ENCODE measurements around the gene SEMA7A.
"Not testable (repeated sequence)": the region's sequence is repeated elsewhere in the genome, so short reads cannot be mapped to it uniquely, and the experiment has no call there.

SEMA7A gene

DNA sequence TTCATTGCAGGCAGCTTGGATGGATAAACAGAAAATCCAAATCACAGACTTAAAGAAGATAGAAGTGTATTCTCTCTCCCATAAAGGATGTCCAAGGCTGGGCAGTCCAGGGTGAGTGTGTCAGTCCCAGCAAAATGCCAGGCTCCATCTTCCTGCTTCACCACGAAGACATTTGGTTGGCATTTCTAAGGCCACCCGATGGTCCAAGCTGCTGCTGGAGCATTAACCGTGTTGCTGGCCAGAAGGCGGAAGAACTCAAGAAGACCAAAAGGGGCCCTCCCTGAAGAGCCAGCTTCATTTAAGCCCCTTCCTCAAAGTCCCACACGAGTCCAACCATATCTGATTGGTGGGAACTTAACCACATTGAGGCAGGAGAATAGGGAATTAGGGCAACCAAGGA, 63.3 kb downstream of the SEMA7A start:
- DNase-seq = no peak

DNA sequence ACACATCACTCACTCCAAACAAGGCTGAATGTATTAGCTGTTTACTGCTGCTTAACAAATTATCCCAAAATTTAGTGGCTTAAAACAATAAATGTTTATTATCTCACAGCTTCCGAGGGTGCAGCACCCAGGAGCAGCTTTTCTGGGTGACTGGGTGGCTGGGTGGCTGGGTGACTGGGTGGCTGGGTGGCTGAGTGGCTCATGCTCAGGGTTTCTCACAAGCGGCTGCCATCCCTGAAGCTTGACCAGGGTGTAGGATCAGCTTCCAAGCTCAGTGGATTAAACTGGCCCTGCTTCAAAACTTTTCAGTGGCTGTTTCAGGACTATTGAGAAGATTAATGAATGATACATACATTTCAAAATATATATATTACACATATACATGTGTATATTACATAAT, 64.0 kb downstream of the SEMA7A start:
- no peak for DNase-seq

DNA sequence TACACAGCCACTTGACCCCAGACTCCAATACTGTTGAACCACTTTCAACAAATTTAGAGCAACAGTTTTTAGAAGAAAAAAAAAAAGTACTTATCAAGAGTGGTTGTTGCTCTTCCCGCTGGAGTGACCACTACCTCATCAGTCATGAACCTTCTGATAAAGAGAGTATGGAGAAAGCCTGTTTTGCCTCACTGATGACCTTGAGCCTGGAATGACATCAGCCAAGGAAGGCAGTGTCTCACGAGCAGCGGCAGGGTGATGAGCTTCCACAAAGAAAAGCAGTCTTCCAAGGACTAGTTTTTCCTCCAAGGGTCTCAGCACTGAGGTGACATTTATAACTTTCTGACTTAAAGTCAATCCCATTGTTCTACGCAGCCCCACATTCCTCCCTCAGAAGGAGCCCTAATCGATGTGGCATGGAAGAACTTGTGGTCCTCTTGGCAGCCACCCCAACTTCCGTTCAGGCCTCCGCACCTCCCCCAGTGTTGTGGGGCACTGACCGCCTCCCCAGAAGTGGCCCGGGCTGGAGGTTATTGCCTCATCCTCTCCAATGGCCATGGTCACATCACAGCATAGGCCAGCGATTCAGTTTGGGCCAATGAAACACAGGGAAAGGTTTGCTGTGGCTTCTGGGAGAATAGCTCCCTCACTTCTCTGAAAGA, 64.5 kb downstream of the SEMA7A start:
- DNase-seq = no peak

DNA sequence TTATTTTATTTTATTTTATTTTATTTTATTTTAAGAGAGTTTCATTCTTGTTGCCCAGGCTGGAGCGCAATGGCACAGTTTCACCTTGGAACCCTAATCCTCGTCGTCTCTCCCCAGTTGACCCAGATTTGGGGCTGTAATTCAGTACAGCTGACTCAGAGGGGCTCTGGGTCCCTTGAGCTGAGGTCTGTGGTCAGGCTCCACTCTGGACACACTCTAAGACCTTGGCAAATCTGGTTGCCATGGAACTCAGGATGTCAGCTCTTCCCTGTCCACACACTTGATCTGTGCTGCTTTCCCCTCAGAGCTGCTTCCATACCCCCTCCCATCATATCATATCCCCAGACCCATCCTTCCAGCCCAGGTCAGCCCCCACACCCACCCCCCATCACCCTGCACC, 65.6 kb downstream of the SEMA7A start:
- DNase-seq = no peak

DNA sequence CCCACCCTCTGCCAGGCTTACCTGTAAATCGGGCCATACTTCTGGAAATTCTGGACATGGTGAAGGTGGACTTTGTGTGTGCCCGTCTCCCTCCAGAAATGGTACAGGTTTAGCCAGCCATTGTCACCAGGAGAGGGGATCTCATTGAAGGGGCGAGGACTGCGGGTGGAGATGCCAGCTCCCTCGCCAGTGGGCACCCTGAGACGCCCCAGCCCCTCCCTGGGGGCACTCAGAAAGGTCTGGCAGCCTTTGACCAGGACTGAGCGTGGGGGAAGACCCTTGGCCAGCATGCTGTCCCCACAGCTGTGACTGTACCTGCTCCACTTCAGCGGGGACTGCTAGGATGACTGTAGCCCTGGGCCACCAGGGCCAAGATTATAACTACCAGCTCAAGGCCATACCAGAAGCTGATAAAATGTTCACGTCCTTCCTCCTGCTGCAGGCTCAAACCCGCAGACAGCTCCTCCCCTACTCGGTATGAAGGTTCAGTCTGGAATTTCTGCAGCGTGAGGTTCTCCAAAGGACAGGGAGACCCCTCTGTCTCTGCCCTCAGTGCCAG, 66.4 kb downstream of the SEMA7A start, which contains the start of gene CYP11A1:
TSS of gene CYP11A1 (minus strand) at position 351 of the 559 bp plus-strand sequence. CDS start at position 290, 61 bp downstream.
- no peak for DNase-seq

DNA sequence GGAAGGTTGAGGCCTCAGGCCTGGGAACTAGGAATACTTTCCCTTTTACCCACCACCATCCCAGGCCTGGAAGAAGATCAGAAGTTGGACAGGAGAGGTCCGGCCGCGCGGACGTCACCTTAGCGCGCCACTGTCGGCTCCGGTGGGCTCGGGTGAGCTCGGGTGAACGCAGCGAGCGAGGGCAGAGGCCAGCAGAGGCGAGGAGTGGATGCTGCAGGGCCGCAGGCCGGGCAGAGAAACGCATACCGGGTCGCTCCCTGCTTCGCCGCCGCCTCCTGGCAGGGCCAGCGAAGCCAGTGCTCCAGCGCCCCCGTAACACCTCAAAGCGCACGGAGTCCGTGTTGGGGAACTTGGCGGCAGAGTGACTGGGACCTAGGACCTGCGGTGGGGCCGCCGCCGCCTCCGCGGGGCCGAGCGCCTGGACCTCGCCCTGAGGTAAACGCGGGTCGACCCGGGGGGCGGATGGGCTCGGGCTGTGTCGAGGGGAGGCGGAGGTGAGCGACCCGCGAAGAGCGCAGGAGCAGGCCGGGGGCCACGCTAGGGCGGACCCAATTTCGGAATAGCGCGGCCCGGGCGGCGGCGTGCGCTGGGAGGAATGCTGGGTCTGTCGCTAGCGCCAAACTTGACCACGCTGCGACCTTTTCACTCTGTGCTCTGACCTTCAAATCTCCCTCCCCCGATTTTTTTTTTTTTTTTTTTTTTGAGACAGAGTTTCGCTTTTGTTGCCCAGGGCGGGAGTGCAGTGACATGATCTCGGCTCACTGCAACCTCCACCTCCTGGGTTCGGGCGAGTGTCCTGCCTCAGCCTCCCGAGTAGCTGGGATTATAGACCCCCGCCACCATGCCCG, 67.9 kb downstream of the SEMA7A start:
- DNase-seq = no peak

DNA sequence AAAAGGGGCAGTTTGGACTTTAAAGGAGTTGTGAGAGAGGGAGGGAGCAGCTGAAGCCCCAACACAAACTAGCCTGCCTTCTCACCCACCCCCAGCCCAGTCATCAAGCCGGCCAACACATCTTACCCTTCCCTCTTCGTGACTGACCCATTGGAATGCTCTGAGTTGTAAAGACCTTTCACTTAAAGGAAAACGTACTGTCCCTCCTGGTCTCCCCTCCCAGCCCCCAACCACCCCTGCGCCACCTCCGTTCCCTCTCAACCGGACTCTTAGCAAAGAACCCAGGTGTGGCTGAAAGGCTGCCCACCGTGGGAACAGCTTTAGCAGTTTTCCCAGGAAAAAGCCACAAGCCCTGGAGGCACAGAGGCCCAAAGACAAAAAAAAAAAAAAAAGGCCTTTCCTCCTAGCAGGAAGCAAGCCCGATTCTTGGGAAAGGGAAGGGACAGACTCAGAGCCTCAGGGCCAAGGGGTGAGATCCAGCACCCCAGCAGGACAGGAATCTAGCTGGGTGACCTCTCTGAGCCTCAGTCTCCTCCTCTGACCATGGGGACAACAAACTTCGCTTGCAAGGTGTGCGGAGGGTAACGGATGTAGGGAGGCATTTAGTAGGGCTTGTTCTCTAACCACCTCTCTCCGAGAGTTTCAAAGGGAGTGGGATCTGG, 68.7 kb downstream of the SEMA7A start:
- DNase-seq = no peak

DNA sequence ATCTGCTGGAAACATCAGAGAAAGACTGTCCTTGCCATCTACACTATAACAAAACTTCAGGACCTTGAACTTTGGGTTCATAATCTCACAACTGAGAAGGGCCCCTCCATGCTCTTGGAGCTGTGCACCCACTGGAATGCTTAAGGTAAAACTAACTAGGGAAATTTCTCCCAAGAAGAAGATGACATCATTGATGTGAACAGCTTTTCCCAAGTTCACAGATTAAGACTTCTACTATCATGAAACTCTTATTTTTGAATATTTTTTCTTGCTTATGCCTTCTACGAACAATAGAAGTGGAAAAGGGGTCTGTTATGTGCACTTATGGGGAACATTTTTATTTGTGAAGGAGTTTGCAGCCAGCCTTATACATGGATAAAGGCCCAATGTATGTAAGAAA, 71.3 kb downstream of the SEMA7A start:
- no peak for DNase-seq

DNA sequence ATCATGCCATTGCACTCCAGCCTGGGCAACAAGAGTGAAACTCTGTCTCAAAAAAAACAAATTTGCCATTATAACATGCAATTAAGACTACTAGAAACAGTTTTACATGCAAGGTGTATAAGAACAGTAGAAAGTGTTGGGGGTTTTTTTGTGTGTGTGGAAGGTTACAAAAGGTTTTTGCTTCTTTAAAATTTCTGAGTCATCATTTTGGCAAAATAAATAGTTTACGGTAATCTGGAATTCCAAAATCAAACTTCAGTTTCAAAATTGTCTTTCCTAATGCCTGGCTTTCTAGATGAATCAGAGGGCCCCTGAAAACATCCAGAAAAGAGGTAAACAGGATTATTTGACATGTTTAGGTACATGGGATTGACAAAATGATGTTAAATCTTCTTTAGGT, 72.9 kb downstream of the SEMA7A start:
- DNase-seq = not testable (repeated sequence)

DNA sequence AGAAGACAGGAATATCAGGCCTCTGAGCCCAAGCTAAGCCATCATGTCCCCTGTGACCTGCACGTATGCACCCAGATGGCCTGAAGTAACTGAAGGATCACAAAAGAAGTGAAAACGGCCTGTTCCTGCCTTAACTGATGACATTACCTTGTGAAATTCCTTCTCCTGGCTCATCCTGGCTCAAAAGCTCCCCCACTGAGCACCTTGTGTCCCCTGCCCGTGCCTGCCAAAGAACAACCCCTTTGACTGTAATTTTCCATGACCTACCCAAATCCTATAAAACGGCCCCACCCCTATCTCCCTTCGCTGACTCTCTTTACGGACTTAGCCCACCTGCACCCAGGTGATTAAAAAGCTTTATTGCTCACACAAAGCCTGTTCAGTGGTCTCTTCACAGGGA, 74.4 kb downstream of the SEMA7A start:
- not testable (repeated sequence) for DNase-seq

All from inflammatory macrophage (primary cell).